Effector CD8-positive, alpha-beta T cell (primary cell): ENCODE data around the gene MARF1.
"Not testable (repeated sequence)": the region's sequence is repeated elsewhere in the genome, so short reads cannot be mapped to it uniquely, and the experiment has no call there.

ENCODE experiments used
- DNase-seq: peaks from one replicate; lab custom pipeline; 2025; lab: John Stamatoyannopoulos, UW

MARF1 gene

GRCh38 chr16:15572329-15573001, 70.5 kb downstream of the MARF1 start:
- no peak for DNase-seq

GRCh38 chr16:15571557-15571956, 71.4 kb downstream of the MARF1 start:
- no peak for DNase-seq

GRCh38 chr16:15570666-15571065, 72.3 kb downstream of the MARF1 start:
- DNase-seq: not testable (repeated sequence)

GRCh38 chr16:15567823-15568222, 75.1 kb downstream of the MARF1 start:
- DNase-seq: no peak

- no peak for DNase-seq
These were observed 76.9 kb downstream of the MARF1 start for GRCh38 chr16:15566095-15566494.

- DNase-seq: no peak
These were observed 78.2 kb downstream of the MARF1 start for GRCh38 chr16:15564604-15565339.

GRCh38 chr16:15559176-15559575, 83.8 kb downstream of the MARF1 start:
- DNase-seq: no peak

GRCh38 chr16:15557258-15557657, 85.7 kb downstream of the MARF1 start:
- no peak for DNase-seq

GRCh38 chr16:15556130-15556529, 86.8 kb downstream of the MARF1 start:
- no peak for DNase-seq

GRCh38 chr16:15553313-15554088, 89.5 kb downstream of the MARF1 start:
- DNase-seq: no peak

- DNase-seq: no peak
These were observed 90.4 kb downstream of the MARF1 start for GRCh38 chr16:15552507-15552906.

GRCh38 chr16:15548482-15548891, 94.5 kb downstream of the MARF1 start:
- DNase-seq: no peak

- no peak for DNase-seq
These were observed 95.2 kb downstream of the MARF1 start for GRCh38 chr16:15547768-15548096.

GRCh38 chr16:15547072-15547767, 95.7 kb downstream of the MARF1 start:
- DNase-seq: not testable (repeated sequence)

- DNase-seq: no peak
These were observed 97.4 kb downstream of the MARF1 start for GRCh38 chr16:15545544-15545943.

- no peak for DNase-seq
These were observed 98.5 kb downstream of the MARF1 start for GRCh38 chr16:15544405-15544804.
